ENCODE data around the gene MAP3K20.
"Not testable (repeated sequence)": the region's sequence is repeated elsewhere in the genome, so short reads cannot be mapped to it uniquely, and the experiment has no call there.

The MAP3K20 gene

GRCh38 chr2:173087793-173088496, 12.3 kb downstream of the MAP3K20 start:
- DNase-seq: no peak

GRCh38 chr2:173090276-173090877, 14.7 kb downstream of the MAP3K20 start:
- no peak for DNase-seq

- no peak for DNase-seq
Observed at GRCh38 chr2:173090973-173091660, 15.5 kb downstream of the MAP3K20 start.

- DNase-seq: no peak
Observed at GRCh38 chr2:173091910-173092309, 16.3 kb downstream of the MAP3K20 start.

GRCh38 chr2:173092844-173093402, 17.3 kb downstream of the MAP3K20 start:
- DNase-seq: no peak

GRCh38 chr2:173093617-173094016, 18.0 kb downstream of the MAP3K20 start:
- DNase-seq: not testable (repeated sequence)

GRCh38 chr2:173094731-173095130, 19.1 kb downstream of the MAP3K20 start:
- DNase-seq: no peak

GRCh38 chr2:173095356-173095755, 19.7 kb downstream of the MAP3K20 start:
- DNase-seq: no peak

- DNase-seq: no peak
Observed at GRCh38 chr2:173099271-173099670, 23.6 kb downstream of the MAP3K20 start.

GRCh38 chr2:173099804-173100203, 24.2 kb downstream of the MAP3K20 start:
- DNase-seq: no peak

- DNase-seq: no peak
Observed at GRCh38 chr2:173101687-173102086, 26.0 kb downstream of the MAP3K20 start.

GRCh38 chr2:173104156-173104555, 28.5 kb downstream of the MAP3K20 start:
- DNase-seq: no peak

GRCh38 chr2:173106959-173107628, 31.4 kb downstream of the MAP3K20 start:
- no peak for DNase-seq

GRCh38 chr2:173107629-173108022, 32.0 kb downstream of the MAP3K20 start:
- DNase-seq: no peak

GRCh38 chr2:173109253-173110188, 33.9 kb downstream of the MAP3K20 start:
- DNase-seq: no peak

GRCh38 chr2:173117678-173118077, 42.0 kb downstream of the MAP3K20 start:
- DNase-seq: no peak

- no peak for DNase-seq
Observed at GRCh38 chr2:173118395-173118794, 42.7 kb downstream of the MAP3K20 start.

GRCh38 chr2:173119069-173119807, 43.6 kb downstream of the MAP3K20 start:
- peak; percentile 90 for DNase-seq

- no peak for DNase-seq
Observed at GRCh38 chr2:173119944-173120343, 44.3 kb downstream of the MAP3K20 start.

GRCh38 chr2:173122936-173123335, 47.3 kb downstream of the MAP3K20 start:
- DNase-seq: no peak

GRCh38 chr2:173124441-173124840, 48.8 kb downstream of the MAP3K20 start:
- DNase-seq: no peak
